GM20000 (cell line): ENCODE results near the gene CHRM4.

ENCODE experiments used
- DNase-seq: peaks from one replicate; pipeline ENCODE4 v3.0.0; 2012; ENCODE audit warnings: low spot score
- TF ChIP-seq, protein P1 (sequence below): IDR thresholded peaks from 2 replicates; pipeline ENCODE4 v1.5.1; 2012; ENCODE audit warnings: mild to moderate bottlenecking, control low read depth; ENCODE audit errors: extremely low read depth, missing control alignments

The CHRM4 gene

DNA sequence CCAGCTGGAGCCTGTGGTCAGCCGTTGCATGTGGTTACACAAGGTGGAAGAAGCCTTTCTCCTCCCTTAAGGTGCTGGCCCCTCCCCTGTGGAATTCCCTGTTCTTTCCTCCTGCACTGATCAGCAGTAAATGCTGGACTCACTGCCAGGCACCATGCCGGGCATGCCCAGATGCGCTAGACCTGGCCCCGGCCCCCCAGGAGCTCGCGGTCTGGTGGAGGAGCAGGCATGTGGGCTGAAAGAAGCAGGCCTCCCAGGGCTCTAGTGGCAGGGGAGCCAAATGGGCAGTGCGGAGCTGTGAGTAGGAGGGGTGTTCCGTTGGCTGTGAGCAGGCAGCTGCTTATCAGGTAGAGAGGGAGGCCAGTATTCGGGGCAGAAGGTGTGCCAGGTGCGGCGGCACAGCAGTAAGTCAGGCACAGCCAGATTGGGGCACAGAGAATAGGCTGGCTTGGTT, 34.1 kb downstream of the CHRM4 start:
- TF ChIP-seq, protein P1, sequence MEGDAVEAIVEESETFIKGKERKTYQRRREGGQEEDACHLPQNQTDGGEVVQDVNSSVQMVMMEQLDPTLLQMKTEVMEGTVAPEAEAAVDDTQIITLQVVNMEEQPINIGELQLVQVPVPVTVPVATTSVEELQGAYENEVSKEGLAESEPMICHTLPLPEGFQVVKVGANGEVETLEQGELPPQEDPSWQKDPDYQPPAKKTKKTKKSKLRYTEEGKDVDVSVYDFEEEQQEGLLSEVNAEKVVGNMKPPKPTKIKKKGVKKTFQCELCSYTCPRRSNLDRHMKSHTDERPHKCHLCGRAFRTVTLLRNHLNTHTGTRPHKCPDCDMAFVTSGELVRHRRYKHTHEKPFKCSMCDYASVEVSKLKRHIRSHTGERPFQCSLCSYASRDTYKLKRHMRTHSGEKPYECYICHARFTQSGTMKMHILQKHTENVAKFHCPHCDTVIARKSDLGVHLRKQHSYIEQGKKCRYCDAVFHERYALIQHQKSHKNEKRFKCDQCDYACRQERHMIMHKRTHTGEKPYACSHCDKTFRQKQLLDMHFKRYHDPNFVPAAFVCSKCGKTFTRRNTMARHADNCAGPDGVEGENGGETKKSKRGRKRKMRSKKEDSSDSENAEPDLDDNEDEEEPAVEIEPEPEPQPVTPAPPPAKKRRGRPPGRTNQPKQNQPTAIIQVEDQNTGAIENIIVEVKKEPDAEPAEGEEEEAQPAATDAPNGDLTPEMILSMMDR: no peak
- DNase-seq: no peak

DNA sequence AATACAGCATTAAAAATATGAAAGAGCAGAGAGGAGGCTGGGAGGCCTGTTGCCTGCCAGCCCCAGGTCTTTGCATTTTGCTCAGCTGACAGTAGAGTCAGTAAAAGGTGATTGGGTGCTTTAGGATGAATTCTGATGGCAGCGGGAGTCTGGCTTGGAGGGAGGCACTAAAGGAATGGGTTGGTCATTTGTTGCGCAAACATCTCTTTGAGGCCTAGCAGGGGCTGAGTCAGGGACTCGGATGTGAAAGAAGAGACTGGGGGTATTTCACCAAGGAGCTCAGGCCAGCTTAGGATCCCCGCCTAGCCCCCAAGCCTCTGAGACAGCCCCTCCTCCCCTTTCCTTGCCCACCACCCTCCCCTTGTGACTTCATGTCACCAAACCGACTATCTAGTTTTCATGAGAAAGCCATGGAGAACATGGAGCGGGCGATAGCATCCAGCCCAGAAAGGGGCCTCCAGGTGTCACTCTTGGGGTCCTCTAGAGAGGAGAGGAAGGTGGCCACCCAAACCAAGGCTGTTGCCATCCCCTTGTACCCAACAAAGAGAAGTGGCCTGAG, 34.6 kb downstream of the CHRM4 start:
- no peak for DNase-seq
- TF ChIP-seq, protein P1: no peak

DNA sequence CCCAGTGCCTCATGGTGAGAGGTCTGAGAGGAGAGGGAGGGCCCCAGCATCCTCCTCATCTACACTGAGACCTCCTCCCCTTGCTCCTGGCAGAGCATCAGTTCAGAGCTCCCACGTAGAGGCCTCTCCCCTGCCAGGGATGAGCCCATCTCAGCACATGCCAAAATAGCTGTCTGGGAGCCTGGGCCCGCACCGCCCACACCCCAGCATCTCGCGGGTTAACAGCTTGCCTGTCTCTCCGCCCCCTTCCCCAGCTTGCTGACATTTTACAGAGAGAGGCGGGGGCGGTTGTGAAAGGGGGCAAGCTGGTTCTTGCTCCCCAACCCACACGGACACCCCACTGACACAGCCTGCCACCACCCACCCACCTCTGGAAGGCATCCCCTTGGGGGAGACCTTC, 37.9 kb downstream of the CHRM4 start:
- TF ChIP-seq, protein P1: no peak
- no peak for DNase-seq

DNA sequence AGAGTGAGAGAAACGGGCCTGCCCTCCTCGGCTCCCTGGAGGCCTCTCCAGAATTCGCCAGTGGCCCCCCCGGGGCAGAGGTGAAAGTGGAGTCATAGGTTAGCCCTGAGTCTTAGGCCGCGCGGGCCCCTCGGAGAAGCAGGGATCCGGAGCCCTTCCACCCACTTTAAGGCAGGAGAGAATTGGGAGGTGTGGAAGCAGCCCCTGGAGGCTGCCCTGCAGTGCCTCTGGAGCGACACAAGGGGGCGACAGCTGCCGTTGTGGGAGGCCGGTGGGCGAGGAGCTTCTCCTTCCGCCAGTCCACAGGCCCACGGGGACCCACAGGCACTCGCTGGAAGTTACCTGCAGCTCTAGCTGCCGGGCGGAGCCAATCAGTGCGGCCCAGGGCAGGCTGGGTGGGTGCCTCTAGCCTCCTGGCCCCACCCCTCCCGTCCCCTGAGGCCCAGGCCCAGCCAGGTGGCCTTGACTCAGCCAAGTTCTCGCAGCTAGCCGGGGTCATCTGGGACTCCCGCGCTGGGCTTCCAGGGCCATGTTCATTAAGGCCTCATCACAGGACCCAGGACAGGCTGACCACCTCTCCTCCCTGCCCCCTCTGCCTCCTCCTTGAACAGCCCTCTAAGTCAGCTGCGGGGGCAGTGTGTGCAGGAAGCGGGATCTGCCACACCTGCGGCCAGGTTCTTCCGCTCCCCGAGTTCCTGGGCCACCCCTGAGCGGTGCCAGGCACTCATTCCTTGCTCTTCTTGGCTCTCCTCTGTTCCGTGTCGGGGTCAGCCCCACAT, 39.3 kb downstream of the CHRM4 start:
- TF ChIP-seq, protein P1: peak; percentile 83
- peak; percentile 72 for DNase-seq

DNA sequence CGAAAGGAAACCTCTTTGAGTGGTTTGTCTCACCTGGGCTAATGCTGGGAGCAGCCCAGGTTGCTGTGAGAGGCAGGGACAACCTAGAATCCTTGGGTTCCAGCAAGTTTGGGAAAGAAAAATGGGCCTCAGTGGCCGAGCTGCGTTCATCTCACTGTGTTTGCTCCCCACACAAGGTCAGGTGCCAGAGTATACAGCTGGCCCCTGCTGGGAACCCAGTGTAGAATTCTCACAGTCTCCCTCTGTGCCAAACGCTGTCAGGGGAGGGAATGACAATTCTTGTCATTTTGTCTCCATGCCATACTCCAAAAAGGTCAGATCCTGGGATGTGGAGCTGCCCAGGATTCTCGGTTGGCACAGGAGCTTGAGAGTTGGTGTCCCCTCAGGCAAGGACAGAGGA, 40.0 kb downstream of the CHRM4 start:
- TF ChIP-seq, protein P1: no peak

DNA sequence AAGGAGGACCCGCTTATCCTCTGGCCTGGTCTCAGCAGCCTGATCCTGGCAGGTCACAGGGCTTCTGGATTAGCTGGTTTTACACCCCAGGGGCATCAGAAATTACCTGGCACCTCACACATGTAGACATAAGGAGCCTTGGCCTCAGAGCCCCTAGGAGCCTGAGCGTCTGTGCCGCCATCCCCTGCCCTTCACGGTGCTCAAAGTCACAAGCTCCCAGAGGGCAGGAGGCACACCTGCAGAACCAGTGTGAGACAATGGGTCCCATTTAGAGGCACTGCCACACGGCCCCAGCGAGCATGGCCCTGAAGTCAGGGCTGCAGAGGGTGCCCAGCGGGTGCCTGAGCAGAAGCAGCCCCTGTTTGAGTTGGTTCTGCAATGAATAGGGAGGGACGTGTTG, 40.4 kb downstream of the CHRM4 start:
- DNase-seq: no peak
- TF ChIP-seq, protein P1: no peak

More for the DNA sequence above, 40.0 kb downstream of the CHRM4 start:
- DNase-seq: no peak

DNA sequence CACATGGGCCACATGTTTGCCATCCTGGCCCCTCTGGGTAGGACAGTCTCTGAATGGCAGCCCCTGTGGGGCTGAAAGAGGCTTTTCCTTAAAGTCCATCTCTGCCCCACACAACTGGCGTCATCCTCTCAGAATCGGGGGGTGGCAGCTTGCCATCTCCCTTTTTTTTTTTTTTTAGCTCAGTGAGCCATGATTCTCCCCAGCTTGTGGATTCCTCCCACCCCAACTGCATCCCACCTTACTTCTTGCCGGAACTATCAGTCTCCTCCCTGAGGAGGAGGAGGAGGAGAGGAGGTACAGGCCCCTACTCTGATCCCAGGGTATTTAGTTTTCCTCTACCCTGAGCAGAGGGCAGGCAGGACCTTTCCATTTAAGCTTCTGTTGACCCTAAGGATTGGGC, 40.9 kb downstream of the CHRM4 start:
- TF ChIP-seq, protein P1: no peak
- DNase-seq: no peak
